Heart left ventricle (tissue), 13 donors: Measurements from ENCODE around the gene TTLL9.

ENCODE experiments used
- CTCF ChIP-seq, 12 donors: fragments of 200-600 bp; sonication (generic) in 4 of 12; IDR thresholded peaks; one replicate each; pipeline versions ENCODE4 v1.5.0 to v1.8.0; 2018 to 2022; ENCODE audit warnings: antibody characterized with exemption in 12 of 12, mild to moderate bottlenecking in 5 of 12
- POLR2A ChIP-seq, 2 donors: fragments of 450-650 bp; IDR thresholded peaks; one replicate each; pipeline ENCODE4 v1.6.1; 2017; ENCODE audit warnings: antibody characterized with exemption in 2 of 2, mild to moderate bottlenecking in 2 of 2, moderate library complexity in 2 of 2
- donor health status: ischemic (EF 13 %, LVEDD 7.1; RV severe dilation, severe dysfunction).
- donor health status: DM: no; HTN: yes; CAD: no.
- donor health status: DM: no; HTN: no; CAD: no.
- donor health status: ischemic (EF 25% LVEDD 6.9; RV normal size, moderate dysfunction).
- donor health status: ischemic (EF 25% LVEDD 5.7; RV mildly dilated, moderate dysfunction).
- donor health status: ischemic (EF 35%, LVEDD 5.7; RV mildly dilated, moderate dysfunction).
- donor health status: nonischemic (EF 11% LVEDD 7.7; RV severe dilation, severe dysfunction).
- donor health status: DM: yes; HTN: yes; CAD: no.
- donor health status: PGD.
- donor health status: ischemic (EF 29% LVEDD 5.4; RV normal size, mild dysfunction).
- donor health status: nonischemic (EF 23%, LVEDD 6.1; RV moderate dilation, normal function).

GRCh38 chr20:31859998-31860380 lies 10.4 kb upstream of the TTLL9 start:
- no peak for TF ChIP-seq CTCF (IDR thresholded peaks at IDR 0.05)
- no peak for TF ChIP-seq POLR2A (IDR thresholded peaks at IDR 0.05)
